ENCODE results near the gene MCM3. TPM values are rescaled to one million over a fixed set of nuclear protein-coding genes. Genes with fewer than 3 reads are reported as not detected.

The MCM3 gene
- total RNA-seq, 1 experiment from 2014 or later: 191 TPM

DNA sequence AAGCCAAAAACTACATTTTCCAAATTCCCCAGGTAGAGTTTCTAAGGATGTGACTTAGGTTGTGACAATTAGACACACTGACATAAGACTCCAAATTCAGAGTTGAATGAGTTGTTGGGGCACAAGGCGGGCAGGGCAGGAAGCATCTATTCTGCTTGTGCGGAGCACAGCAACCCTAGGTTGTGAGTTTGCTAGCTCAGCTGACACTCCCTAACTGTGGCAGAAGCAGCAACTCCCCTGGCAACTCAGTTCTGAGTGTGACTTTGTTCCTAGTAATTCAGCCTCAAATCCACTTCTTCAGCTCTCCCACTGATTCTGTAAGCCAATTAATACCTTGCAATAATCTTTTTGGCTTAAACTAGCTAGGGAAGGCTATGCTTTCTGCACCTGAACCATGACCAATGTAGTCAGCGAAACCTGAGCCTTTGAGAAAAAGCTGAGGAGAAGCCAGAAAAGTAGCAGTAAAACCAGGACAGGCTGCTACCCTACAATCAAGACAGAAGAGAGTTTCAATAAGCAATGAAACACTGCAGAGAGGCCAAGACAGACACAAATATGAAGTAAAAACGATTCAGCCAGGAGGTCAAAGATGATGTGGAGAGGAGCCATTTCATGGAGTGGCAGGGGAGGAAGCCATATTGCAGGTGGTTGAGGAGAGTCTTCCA is 47.4 kb upstream of the MCM3 start:
- DNase-seq (ENCODE audit: low read depth, low spot score): no peak
- Histone ChIP-seq H3K79me2 (ENCODE audit: insufficient read depth, low read length) (no peaks in the 10 kb centered on the region), H3K36me3 (ENCODE audit: control insufficient read depth in 1 of 2, insufficient read depth in 2 of 2, low read length in 2 of 2) (no peaks in the 10 kb centered on the region), H3K9ac (ENCODE audit: low read length) (no peak overlapping the region), H3K9me2 (ENCODE audit: insufficient read depth) (no peaks in the 10 kb centered on the region), H2AFZ (ENCODE audit: low read depth, low read length, poor library complexity, severe bottlenecking) (no peak overlapping the region), H3K27ac (ENCODE audit: low read depth, low read length) (no peak overlapping the region), H3K9me3 (ENCODE audit: control insufficient read depth in 1 of 2, insufficient read depth in 1 of 2, low read depth in 1 of 2, low read length in 2 of 2) (no peaks in the 10 kb centered on the region), H3K27me3 (ENCODE audit: insufficient read depth, low read length) (no peaks in the 10 kb centered on the region), H4K20me1 (ENCODE audit: insufficient read depth) (no peaks in the 10 kb centered on the region), H3K4me2 (ENCODE audit: low read length) (no peak overlapping the region), H3K4me1 (ENCODE audit: control insufficient read depth in 1 of 2, insufficient read depth in 2 of 2, low read length in 2 of 2) (peaks cover 0 to 8% of the 10 kb centered on the region in 2 experiments; a peak in 2 of 4 replicates), H3K4me3 (replicated peaks in 1 of 2; ENCODE audit: low read depth in 1 of 2, low read length in 2 of 2) (no peak overlapping the region)
- BruUV-seq (replicated peaks): no TSS peak
- intact Hi-C loops (cut with micrococcal nuclease): no loop called here
- CTCF ChIA-PET: no interaction called here
- TF ChIP-seq RAD21 (IDR thresholded peaks at IDR 0.05; ENCODE audit: low read depth): no peak
- TF ChIP-seq SP1 (IDR thresholded peaks at IDR 0.05; ENCODE audit: low read depth): no peak
- TF ChIP-seq EZH2phosphoT487 (IDR thresholded peaks at IDR 0.05; ENCODE audit: borderline replicate concordance): no peak
- no peak for TF ChIP-seq ZFX (IDR thresholded peaks at IDR 0.05)
- no peak for TF ChIP-seq TCF7L2 (IDR thresholded peaks at IDR 0.05; ENCODE audit: borderline replicate concordance, extremely low read depth, insufficient read depth, insufficient read length)
- TF ChIP-seq JUND (IDR thresholded peaks at IDR 0.05): no peak
- TF ChIP-seq SIN3A (IDR thresholded peaks at IDR 0.05; ENCODE audit: low read depth): no peak
- TF ChIP-seq, protein P1, sequence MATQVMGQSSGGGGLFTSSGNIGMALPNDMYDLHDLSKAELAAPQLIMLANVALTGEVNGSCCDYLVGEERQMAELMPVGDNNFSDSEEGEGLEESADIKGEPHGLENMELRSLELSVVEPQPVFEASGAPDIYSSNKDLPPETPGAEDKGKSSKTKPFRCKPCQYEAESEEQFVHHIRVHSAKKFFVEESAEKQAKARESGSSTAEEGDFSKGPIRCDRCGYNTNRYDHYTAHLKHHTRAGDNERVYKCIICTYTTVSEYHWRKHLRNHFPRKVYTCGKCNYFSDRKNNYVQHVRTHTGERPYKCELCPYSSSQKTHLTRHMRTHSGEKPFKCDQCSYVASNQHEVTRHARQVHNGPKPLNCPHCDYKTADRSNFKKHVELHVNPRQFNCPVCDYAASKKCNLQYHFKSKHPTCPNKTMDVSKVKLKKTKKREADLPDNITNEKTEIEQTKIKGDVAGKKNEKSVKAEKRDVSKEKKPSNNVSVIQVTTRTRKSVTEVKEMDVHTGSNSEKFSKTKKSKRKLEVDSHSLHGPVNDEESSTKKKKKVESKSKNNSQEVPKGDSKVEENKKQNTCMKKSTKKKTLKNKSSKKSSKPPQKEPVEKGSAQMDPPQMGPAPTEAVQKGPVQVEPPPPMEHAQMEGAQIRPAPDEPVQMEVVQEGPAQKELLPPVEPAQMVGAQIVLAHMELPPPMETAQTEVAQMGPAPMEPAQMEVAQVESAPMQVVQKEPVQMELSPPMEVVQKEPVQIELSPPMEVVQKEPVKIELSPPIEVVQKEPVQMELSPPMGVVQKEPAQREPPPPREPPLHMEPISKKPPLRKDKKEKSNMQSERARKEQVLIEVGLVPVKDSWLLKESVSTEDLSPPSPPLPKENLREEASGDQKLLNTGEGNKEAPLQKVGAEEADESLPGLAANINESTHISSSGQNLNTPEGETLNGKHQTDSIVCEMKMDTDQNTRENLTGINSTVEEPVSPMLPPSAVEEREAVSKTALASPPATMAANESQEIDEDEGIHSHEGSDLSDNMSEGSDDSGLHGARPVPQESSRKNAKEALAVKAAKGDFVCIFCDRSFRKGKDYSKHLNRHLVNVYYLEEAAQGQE (IDR thresholded peaks at IDR 0.05; ENCODE audit: low read depth): no peak
- TF ChIP-seq, protein P2, sequence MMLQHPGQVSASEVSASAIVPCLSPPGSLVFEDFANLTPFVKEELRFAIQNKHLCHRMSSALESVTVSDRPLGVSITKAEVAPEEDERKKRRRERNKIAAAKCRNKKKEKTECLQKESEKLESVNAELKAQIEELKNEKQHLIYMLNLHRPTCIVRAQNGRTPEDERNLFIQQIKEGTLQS (IDR thresholded peaks at IDR 0.05): no peak
- TF ChIP-seq, protein P3, sequence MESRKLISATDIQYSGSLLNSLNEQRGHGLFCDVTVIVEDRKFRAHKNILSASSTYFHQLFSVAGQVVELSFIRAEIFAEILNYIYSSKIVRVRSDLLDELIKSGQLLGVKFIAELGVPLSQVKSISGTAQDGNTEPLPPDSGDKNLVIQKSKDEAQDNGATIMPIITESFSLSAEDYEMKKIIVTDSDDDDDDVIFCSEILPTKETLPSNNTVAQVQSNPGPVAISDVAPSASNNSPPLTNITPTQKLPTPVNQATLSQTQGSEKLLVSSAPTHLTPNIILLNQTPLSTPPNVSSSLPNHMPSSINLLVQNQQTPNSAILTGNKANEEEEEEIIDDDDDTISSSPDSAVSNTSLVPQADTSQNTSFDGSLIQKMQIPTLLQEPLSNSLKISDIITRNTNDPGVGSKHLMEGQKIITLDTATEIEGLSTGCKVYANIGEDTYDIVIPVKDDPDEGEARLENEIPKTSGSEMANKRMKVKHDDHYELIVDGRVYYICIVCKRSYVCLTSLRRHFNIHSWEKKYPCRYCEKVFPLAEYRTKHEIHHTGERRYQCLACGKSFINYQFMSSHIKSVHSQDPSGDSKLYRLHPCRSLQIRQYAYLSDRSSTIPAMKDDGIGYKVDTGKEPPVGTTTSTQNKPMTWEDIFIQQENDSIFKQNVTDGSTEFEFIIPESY (IDR thresholded peaks at IDR 0.05; ENCODE audit: extremely low read depth, insufficient replicate concordance, low read length): no peak
- no peak for TF ChIP-seq EGR1 (IDR thresholded peaks at IDR 0.05; ENCODE audit: low read depth)
- no peak for TF ChIP-seq YY1 (IDR thresholded peaks at IDR 0.05; ENCODE audit: extremely low read depth, insufficient replicate concordance, low read depth, low read length)
- TF ChIP-seq FOSL1 (IDR thresholded peaks at IDR 0.05; ENCODE audit: low read depth): no peak
- TF ChIP-seq POLR2A (IDR thresholded peaks at IDR 0.05; ENCODE audit: borderline replicate concordance, extremely low read depth, insufficient read depth, insufficient read length): no peak
- TF ChIP-seq CEBPB (IDR thresholded peaks at IDR 0.05; ENCODE audit: low read depth): no peak
- TF ChIP-seq, protein P4, sequence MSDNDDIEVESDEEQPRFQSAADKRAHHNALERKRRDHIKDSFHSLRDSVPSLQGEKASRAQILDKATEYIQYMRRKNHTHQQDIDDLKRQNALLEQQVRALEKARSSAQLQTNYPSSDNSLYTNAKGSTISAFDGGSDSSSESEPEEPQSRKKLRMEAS (IDR thresholded peaks at IDR 0.05): no peak
- TF ChIP-seq ZNF274 (IDR thresholded peaks at IDR 0.05; ENCODE audit: low read depth, low read length): no peak
- TF ChIP-seq POLR2AphosphoS5 (IDR thresholded peaks at IDR 0.05; ENCODE audit: low read depth, low read length): no peak
- RAD21 ChIA-PET (ENCODE audit: low non-redundant PET in 1 of 2, low total read pairs in 2 of 2, uncharacterized antibody in 2 of 2, unreplicated experiment in 2 of 2): no interaction called here
- POLR2A ChIA-PET: no interaction called here
- no peak for ATAC-seq
